ENCODE data around the gene CRTAC1. TPM values are rescaled to one million over a fixed set of nuclear protein-coding genes. Genes with fewer than 3 reads are reported as not detected.

The CRTAC1 gene
- polyA plus RNA-seq, 3 donors, result 15.4 to 42.2 (median 22.0) TPM

- DNase-seq (ENCODE audit: low read depth in 3 of 3, low spot score in 2 of 3), result no peak
These were observed 127.0 kb downstream of the CRTAC1 start for GRCh38 chr10:97903128-97904017.

DNA sequence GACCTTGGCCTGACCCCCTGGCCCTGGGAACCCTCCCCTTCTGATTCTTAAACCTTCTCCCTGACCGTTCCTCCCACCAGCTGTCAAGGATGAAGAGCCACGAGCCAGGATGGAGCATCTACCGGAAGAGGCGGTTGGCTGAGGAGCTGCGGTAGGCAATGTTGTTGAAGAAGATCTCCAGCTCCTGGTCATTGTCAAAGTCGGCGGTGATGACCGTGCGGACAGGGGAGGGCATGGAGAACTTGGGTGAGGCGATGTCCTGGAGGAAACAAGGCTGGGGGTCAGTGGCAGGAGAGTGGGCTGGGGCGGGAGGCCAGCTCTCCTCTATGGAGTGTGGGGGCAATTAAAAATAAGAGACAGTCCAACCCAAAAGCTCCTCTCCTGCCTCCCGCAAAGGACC is 129.0 kb downstream of the CRTAC1 start:
- no peak for DNase-seq (ENCODE audit: low read depth in 3 of 3, low spot score in 2 of 3)

- DNase-seq (ENCODE audit: low read depth in 3 of 3, low spot score in 2 of 3), result no peak
These were observed 132.0 kb downstream of the CRTAC1 start for GRCh38 chr10:97898429-97898828.

- DNase-seq (ENCODE audit: low read depth in 3 of 3, low spot score in 2 of 3), result no peak
These were observed 133.6 kb downstream of the CRTAC1 start for GRCh38 chr10:97896756-97897358.

DNA sequence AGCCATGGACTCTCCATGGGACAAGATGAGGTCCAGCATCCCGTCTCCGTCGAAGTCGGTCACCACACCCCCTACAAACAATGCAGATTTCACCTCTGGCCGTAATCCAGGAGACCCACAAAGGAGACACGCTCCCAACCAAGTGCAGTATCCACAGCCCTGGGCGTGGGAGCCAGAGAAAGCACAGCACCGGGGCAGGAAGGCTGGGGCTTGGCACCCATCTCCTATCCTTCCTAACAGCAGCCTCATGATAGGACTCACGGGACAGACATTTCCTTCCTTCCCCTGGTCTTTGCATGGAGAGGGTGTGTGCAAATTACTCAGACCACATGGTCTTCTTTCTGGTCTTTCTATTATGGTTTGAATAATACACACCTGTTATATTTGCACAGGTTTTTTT is 134.5 kb downstream of the CRTAC1 start:
- no peak for DNase-seq (ENCODE audit: low read depth in 3 of 3, low spot score in 2 of 3)

DNA sequence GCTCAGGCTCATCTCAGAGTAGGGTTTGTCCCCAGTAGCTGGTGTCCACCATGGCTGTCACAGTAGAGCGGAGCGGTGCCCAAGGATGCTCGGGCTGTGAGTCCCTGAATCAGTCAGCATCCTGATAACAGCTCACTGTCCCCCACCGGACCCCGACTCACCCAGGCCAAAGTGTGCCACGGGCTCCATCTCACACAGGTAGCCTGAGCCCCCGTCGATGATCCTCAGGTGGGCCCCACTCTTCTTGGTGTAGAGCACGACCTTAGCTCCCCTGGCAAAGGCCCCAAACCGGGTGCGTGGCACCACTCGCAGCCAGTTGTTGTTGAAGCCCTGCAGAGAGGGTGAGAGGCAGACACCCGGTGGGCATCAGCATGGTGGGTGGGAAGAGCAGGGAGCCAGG is 135.3 kb downstream of the CRTAC1 start:
- no peak for DNase-seq (ENCODE audit: low read depth in 3 of 3, low spot score in 2 of 3)

DNA sequence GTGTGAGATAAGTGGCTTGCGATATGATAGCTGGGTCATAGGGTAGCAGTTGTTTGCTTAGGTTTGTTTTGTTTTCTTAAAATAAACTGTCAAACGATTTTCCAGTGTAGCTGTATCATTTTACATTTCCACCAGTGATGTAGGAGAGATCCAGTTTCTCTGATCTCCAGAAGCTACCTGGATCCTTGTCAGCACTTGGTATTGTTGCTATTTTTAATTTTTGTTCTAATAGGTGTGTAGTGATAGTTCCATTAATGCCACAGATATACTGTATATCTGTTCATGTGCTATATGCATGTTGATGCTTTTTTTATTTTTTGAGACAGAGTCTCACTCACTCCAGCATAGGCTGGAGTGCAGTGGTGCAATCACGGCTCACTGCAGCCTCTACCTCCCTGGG is 136.3 kb downstream of the CRTAC1 start:
- no peak for DNase-seq (ENCODE audit: low read depth in 3 of 3, low spot score in 2 of 3)

DNA sequence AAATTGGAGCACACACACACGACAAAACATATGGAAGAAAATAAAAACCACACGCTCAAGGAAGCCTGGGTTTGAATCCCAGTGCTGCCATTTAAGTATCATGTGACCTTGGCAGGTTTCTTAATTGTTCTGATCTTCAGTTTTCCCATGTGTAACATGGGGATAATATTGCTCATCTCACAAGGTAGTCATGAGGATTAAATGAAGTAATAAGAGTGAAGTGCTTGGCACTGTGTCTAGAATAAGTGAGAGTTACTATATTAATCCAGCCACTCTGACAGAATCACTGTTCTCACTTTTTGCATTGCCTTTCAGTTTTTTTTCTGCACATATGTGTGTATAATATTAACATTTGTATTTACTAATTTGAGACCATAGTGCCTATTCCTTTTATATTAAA is 137.5 kb downstream of the CRTAC1 start:
- no peak for DNase-seq (ENCODE audit: low read depth in 3 of 3, low spot score in 2 of 3)

GRCh38 chr10:97892506-97892905 is 137.9 kb downstream of the CRTAC1 start:
- no peak for DNase-seq (ENCODE audit: low read depth in 3 of 3, low spot score in 2 of 3)

DNA sequence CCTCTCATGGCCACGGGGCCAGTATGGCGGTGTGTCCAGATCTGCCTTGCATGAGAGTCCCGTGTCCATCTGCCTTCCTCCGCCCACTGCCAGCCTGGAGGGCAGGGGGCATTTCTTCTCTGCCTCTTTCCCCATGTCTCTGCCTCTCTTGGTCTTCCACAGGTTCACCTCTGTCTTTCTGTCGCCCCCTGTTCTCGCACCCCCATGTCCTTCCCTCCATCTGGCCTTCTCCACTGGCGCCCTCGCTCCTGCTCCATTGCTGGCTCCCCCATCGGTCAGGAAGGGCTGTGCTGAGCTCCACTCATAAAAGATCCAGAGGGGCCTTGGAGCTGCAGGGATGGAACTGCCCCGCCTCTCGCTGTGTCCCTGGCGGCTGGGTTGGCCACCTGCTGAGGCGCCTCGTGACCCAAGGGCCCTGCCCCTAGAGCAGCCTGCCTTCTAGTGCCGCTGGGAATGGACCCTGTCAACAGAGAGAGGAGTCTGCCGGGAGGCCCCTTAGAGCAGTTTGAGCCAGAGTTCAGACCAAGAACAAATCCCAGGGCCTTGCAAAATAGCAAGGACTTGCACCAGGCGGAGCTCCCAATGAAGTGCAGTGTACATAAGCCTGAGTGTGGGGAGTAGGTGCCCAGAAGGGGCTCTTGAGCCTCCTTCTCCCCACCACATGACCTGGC is 138.8 kb downstream of the CRTAC1 start:
- no peak for DNase-seq (ENCODE audit: low read depth in 3 of 3, low spot score in 2 of 3)

GRCh38 chr10:97889461-97890265 is 140.8 kb downstream of the CRTAC1 start:
- DNase-seq (ENCODE audit: low read depth in 3 of 3, low spot score in 2 of 3), result peak; percentile 33 to 42 (median 39)

GRCh38 chr10:97888641-97889262 is 141.7 kb downstream of the CRTAC1 start:
- no peak for DNase-seq (ENCODE audit: low read depth in 3 of 3, low spot score in 2 of 3)

DNA sequence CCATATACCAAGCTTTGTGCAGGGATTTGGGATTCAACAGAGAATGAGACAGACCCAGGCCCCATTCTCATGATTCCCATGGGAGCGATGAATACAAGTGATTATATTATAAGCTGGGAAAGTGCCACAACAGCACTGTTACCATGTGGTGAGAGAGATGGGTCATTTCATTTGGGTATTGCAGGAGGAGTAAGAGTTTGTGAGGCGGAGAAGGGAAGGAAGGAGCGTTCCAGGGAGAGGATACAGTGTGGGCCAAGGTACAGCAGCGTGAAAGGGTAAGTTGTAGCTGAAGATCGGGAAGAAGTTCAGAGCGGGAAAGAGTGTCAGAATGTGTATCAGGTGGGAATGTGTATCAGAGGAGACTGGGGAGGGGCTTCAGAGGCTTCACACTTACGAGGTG is 142.3 kb downstream of the CRTAC1 start:
- no peak for DNase-seq (ENCODE audit: low read depth in 3 of 3, low spot score in 2 of 3)

DNA sequence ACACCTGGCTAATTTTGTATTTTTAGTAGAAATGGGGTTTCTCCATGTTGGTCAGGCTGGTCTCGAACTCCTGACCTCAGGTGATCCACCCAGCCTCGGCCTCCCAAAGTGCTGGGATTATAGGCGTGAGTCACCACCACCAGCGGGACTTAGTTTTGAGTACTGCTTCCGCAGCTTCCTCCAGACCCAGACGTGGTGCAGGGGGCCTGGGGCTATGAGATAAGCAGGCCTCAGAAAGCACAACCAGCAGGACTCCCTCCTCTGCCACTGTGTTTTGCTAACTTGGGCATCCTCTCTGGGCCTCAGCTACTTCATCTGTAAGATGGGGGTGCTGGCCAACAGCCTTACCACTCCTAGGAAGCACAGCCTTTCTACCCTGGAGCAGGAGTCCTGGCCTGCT is 143.0 kb downstream of the CRTAC1 start:
- no peak for DNase-seq (ENCODE audit: low read depth in 3 of 3, low spot score in 2 of 3)

GRCh38 chr10:97886286-97886685 is 144.1 kb downstream of the CRTAC1 start:
- DNase-seq (ENCODE audit: low read depth in 3 of 3, low spot score in 2 of 3), result no peak

DNA sequence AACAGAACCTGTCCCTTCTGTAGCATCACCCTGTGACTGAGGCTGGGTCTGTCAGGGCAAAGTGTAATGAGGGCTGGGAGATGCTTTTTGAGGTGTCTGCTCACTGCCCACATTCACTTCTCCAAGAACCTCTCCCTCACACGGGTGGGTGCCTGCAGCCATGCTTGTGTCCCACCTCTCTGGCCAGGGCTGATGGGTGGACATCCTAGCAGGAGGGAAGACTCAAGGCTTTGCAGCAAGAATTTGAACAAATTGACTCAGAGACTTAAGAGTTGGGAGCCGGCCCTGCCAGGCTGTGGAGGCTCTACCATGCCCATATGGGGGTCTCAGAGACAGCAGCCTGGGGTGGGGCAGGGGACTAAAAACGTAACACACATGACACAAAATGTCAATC is 147.3 kb downstream of the CRTAC1 start:
- no peak for DNase-seq (ENCODE audit: low read depth in 3 of 3, low spot score in 2 of 3)

GRCh38 chr10:97882142-97883091 is 148.0 kb downstream of the CRTAC1 start:
- no peak for DNase-seq (ENCODE audit: low read depth in 3 of 3, low spot score in 2 of 3)

DNA sequence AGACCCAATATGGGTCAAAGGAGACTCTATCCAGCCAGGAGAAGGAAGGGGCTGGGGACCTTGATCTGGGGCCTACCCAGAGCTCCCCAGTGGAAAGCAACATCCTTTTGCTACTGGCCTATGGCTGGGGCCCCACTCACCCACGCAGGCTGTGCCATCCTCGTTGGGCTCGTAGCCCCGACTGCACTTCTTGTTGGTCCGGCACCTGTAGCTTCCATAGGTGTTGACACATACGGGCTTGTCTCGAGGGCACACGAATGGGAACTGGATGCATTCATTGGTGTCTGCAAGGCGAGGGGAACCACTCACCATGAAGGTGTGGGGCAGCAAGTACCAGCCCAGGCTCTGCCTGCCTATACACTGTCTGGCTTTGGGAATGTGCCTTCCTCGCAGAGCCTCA is 150.3 kb downstream of the CRTAC1 start:
- DNase-seq (ENCODE audit: low read depth in 3 of 3, low spot score in 2 of 3), result no peak

DNA sequence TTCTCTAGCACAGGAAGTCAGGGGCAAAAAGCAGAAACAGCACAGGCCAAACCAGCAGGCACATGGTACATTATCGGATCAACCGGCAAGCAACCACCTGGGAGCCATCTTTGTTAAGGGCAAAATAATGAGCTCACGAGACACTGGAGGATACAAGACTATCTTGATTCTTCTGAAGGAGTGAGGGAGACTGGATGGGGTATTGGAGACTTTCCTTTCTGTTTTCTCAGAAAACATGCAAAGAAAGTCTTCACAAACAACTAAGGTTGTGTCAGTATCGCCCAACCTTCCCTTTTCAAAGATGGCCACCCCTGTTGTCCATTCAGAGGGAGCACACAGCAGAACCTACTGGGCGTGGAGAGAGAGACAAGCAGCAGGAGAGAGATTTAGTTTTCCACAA is 151.2 kb downstream of the CRTAC1 start:
- no peak for DNase-seq (ENCODE audit: low read depth in 3 of 3, low spot score in 2 of 3)
